Mucosa of gallbladder (tissue), 1 donor: ENCODE measurements around the gene CEP128. TPM values are rescaled to one million over a fixed set of nuclear protein-coding genes. Genes with fewer than 3 reads are reported as not detected.

Source experiments
- DNase-seq: peaks from one replicate; pipeline ENCODE4 v3.0.0-alpha.2; 2020; ENCODE audit warnings: low spot score
- total RNA-seq: library from RNA; stranded (reverse); gene quantifications from one replicate; pipeline ENCODE4 v1.2.1, GENCODE V29; 2021
- donor health status: DM: no; HTN: no; CAD: no.

The CEP128 gene
- total RNA-seq, 1 donor from 2014 or later, result 4.9 TPM

DNA sequence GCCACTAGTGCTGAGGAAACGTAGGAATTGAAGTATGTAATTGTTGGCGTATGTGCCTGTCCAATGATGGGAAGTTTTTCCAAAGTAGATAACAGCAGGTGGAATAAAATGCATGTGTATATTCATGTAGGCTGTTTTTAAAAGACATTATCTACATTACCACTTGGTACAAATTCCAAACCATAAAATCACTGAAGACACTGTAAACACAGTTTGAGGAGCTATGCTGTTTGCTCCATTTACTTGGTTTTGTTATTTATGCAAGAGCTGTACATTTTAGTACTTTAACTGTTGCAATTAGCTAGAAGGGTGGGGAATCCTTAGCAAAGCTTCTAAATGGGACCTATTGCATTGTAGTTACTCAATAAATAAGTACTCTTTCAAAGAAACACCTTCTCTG, 455.8 kb downstream of the CEP128 start:
- DNase-seq, result no peak

DNA sequence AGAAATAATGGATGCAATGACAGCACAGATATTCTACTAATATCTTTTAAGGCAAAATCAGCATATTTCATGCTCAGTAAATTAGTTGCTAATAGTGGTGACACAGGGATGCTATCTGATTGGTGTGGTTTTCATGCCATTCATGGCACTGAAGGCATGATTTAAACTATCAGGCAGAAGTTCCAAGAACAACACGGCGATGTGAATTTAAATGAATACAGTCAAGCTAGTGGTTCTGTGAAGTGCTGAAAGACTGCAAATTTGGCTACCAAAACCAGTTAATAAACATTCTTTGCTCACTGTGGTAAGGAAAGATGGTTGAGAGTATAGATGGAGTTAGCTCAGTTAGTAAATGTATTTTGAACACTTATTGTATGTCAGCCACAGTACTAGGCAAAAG, 458.2 kb downstream of the CEP128 start:
- DNase-seq, result no peak

DNA sequence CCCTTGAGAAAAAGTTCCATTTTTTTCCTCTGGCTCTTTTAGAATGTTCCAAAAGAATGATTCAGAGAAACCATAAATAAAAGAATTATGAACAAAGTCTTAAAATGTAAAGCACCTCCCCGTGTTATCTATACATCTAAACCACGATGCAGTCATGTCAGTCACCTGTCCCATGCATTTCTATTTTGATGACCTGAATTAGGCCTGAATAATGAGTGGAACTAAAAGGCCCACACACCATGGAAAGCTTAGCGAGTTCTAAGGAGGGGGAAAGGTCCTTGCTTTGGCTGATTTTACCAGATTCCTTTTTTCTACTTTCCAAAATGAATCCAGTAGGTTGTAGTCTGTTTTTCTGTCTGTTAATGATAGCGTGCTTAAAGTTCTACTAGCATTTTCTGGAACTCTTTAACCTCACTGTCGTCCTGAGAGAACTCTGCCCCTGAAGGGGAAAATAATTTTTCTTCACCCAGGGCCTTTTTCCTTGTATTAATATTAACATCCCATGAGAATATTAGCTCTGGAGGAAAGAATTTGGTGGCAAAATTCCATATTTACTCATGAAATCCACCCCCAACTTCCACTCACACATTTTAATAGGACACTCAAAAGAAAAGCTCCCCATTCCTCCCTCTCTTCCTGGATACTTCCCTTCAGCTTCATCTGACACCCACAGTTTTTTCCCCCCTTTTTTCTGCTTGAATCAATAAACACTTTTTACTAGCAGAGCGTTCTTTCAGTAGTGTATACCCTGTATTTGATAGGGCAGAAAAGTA, 464.0 kb downstream of the CEP128 start:
- DNase-seq, result no peak

DNA sequence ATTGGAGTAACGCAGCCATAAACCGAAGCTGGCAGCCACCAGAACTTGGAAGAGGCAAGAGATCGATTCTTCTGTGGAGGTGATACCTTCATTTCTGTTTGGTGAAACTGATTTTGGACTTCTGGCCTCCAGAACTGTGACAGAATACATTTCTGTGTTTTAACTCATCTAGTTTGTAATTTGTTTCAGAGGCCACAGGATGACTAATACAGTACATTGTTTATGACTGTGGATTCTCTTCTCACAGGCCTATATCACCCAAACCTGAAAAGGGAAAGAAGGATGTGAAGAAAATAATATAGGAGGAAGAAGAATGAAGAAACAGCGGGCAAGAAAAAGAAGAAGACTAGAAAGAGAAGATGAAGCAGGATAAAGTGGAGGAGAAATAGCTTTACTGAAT, 466.5 kb downstream of the CEP128 start:
- no peak for DNase-seq

DNA sequence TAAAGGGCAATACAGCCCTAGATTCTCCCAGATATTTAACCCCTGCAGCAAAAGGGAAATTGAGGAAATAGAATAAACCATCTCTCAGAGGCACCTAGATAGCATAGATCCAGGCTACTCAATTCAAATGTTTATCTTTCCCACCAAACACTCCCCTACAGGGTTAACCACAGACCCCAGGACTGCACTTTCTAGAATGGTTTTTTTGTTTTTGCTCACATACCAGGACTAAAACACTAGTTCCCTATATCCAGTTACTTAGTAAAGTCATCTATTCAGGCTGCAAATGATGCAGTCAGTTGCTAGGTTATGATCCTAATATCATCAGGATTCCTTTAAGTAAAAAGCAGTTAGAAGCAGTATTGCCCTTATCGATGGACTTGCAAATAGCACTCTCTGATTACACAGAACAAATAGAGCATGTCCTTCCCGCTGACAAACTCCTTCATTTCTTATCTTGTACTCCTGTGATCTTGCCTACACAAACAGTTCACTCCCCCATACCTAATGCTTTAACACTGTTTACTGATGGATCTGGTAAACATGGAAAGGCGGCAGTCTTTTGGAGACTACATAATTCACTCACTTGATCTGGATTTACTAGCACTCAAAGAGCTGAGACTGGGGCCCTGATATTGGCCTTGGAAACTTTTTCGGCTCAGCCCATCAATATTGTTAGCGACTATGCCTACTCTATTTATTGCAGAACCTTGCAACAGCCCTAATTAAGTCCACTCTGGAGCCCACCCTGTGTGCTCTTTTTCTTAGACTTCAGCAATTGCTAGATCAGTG, 473.0 kb downstream of the CEP128 start:
- DNase-seq, result no peak

DNA sequence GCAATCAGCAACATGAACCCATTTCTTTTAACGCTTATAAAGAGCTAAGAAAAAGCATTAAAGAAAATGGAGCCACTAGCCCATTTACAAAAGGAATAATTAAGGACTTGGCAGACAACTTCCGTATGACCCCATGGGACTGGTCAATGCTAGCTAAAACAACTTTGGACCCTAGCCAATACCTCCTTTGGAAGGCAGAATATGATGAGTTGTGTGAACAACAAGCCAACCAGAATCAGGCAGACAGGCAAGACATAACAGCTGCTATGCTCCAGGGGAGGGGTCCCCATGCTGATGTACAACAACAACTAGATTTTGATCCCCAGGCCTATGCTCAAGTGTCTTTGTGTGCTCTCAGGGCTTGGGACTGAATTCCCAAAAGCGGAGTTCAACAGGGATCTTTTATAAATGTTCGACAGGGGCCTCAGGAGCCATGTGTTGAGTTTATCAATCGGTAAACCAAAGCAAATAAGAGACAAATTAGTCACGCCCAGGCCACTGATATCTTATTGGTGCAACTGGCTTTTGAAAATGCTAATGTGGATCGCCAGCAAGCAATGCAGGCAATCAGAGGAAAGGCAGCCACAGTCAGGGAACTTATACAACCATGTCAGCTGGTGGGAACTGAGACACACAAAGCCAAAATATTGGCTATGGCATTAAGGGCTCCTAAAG, 475.9 kb downstream of the CEP128 start:
- DNase-seq, result no peak

DNA sequence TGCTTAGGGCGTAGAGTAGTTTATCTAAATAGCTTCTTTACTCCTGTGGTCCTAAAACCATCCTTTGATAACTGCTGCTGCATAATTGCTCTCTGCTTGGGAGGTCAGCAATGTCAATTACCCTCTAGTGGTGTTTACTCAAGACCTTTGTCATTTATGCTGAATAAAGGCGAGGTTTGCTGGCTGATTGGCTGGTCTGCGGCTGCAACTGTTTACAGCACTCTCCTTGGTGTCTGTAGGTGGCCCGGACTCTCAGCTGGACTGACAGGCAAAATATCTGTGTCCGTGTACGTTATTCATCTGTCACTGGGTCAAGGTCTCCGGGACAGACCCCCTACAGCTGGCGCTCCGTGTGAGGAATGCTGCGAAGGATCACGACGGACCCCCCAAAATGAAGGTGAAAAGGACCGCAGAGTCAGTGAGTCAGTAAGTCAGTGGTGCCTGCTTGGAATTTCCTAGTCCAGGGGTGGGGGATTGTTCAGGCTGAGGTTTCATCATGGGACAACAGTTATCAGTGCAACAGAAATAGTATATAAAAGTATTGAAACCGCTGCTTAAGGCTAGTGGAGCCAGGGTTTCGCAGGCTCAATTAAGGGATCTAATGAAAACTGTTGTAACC, 476.9 kb downstream of the CEP128 start:
- no peak for DNase-seq

DNA sequence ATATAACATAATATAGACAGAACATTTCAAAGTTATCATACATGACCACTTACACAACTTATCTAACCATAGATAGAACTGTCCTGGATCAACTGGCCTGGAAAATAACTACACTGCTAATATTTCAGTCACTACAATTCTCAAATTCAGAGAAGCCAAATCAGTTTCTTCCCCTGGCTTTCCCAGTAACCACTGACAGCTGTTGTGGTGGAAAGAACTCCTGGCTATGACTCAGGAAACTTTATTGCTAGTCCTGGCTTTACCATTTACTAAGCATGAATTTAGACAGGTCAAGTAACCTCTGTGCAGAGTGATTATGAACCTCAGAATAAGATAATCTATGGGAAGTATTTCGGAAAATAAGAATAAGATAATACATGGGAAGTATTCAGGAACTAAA, 485.3 kb downstream of the CEP128 start:
- no peak for DNase-seq

DNA sequence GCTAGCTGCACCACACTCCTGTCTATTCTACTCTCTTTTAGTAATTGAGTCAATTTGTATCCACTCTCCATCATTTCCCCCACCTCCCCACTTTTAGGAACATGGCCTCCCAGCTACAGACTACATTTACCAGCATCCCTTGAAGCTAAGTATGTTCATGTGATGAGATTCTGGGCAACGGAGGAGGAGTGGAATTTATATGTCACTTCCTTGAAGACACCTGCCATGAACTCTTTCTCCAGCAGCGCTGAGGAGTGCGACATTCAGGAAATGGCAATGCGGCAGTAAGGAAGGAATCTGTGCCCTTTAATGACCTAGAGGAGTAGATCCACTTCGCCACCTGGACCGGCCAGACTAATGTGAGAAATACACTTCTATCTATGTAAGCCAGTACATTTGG, 486.5 kb downstream of the CEP128 start:
- DNase-seq, result no peak

DNA sequence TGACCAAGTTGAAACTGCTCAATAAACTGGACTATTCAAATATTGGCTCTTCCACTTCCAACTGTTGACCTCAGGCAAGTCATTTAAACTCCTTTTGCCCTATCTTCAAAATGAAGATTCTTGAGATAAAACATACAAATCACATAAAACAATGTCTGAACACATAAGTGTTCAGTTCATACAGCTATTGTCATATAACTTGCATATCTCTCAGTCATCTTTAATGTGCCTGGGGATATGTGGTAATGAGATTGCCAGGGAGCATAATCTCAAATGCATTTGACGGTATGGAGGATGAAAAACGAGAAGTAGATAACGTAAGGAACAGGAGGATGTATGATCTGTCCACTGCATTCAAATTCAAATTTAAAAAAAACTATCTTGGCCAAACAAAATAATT, 493.3 kb downstream of the CEP128 start:
- DNase-seq, result no peak

DNA sequence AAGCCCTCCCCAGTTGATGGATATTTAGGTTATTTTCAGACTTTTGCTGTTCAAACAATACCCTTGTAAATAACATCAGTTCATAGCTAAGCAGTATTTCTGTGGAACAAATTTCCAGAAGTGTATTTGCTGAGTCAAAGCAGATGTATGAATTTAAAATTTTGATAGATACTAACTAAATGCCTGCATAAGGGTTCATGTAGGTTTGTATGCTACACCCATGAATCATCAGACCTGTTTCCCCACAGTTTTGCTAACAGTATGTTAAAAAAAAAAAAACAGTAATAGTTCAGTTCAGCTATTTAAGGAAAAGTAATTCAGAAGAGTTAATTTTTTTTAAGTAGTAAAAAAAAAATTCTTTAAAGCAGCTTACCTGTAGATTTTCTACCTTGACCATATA, 494.1 kb downstream of the CEP128 start:
- DNase-seq, result no peak

Other genes with a start within 250 kb of the CEP128 start
- gene TSHR, start 13.9 kb upstream of the CEP128 start, total RNA-seq, result not detected